K562 (cell line): ENCODE results near the gene NUP188. TPM values are rescaled to one million over a fixed set of nuclear protein-coding genes. Genes with fewer than 3 reads are reported as not detected.
A peak's percentile ranks its signal among the peaks of the same experiment; 100 is the strongest.

Experiments used
- ATAC-seq: fragments of 200-7000 bp; cut with Tn5 transposase; 3 replicates; pipeline ENCODE4 v1.9.1; 2020; ENCODE audit warnings: moderate library complexity
- BruUV-seq: library from RNA; stranded (reverse); fragments of 400-500 nt; replicated peaks from 2 replicates; lab custom pipeline; 2021; lab: Mats Ljungman, UMichigan
- CTCF ChIA-PET: fragments of 300-600 bp; formaldehyde crosslinking; extraction: SDS; loops from one replicate; lab custom pipeline; 2021; ENCODE audit warnings: low intra/inter-chr PET ratio; lab: Yijun Ruan, JAX
- POLR2A ChIA-PET: fragments of 300-600, 350-650 bp; sonication (Branson Sonifier 250); formaldehyde crosslinking; extraction: SDS; loops from one replicate; lab custom pipeline; 2021; ENCODE audit warnings: antibody characterized with exemption, inconsistent platforms; lab: Yijun Ruan, JAX
- DNase-seq, 4 experiments: peaks; one replicate each; pipeline versions ENCODE4 v3.0.0 to v3.0.0-alpha.2; 2011 to 2018; ENCODE audit warnings: low spot score in 3 of 4, mixed read lengths in 3 of 4; ENCODE audit errors: extremely low read depth in 1 of 4
- FAIRE-seq: peaks from 2 replicates; lab custom pipeline; 2011; peaks lifted over from hg19 to GRCh38; lab: Jason Lieb, UNC
- H2AFZ ChIP-seq: 2 replicates; pipeline ENCODE4 v1.6.0; 2011; ENCODE audit warnings: low read depth, low read length, control low read depth, inconsistent platforms
- H3K27ac ChIP-seq: fragments of 200-600 bp; 3 replicates; pipeline ENCODE4 v1.8.0; 2011; ENCODE audit warnings: low read depth, mild to moderate bottlenecking, control low read depth, inconsistent platforms, low read length, moderate library complexity, mixed read lengths; ENCODE audit errors: extremely low read depth
- H3K27me3 ChIP-seq, 2 experiments: fragments of 300-600 bp in 1 of 2; 2 replicates in 1 of 2; 3 replicates in 1 of 2; pipeline versions ENCODE4 v1.6.0 to v1.8.0; 2011; ENCODE audit warnings: inconsistent platforms in 2 of 2, low read length in 2 of 2, mild to moderate bottlenecking in 1 of 2, mixed read lengths in 1 of 2, moderate library complexity in 1 of 2; ENCODE audit not compliant: control insufficient read depth in 2 of 2, insufficient read depth in 2 of 2
- H3K36me3 ChIP-seq: fragments of 300-600 bp; 3 replicates; pipeline ENCODE4 v1.8.0; 2011; ENCODE audit warnings: mild to moderate bottlenecking, low read length, inconsistent platforms; ENCODE audit not compliant: control insufficient read depth, insufficient read depth
- H3K4me1 ChIP-seq, 2 experiments: fragments of 200-600 bp in 1 of 2; replicated peaks in 1 of 2; 2 replicates in 1 of 2; 3 replicates in 1 of 2; pipeline versions ENCODE4 v1.5.1 to v1.8.0; 2011; ENCODE audit warnings: inconsistent platforms in 2 of 2, low read length in 2 of 2, mild to moderate bottlenecking in 1 of 2, mixed read lengths in 1 of 2, moderate library complexity in 1 of 2; ENCODE audit not compliant: control insufficient read depth in 2 of 2, insufficient read depth in 2 of 2
- H3K4me2 ChIP-seq: 2 replicates; pipeline ENCODE4 v1.6.1; 2011; ENCODE audit warnings: low read length, control low read depth, inconsistent platforms, mixed read lengths; ENCODE audit not compliant: insufficient read depth
- H3K4me3 ChIP-seq: fragments of 200-600 bp; sonication (generic), shearing (Covaris generic); 2 replicates; pipeline ENCODE4 v1.5.1; 2016; ENCODE audit warnings: control low read depth, inconsistent platforms
- H3K79me2 ChIP-seq: fragments of 200-600 bp; 3 replicates; pipeline ENCODE4 v1.8.0; 2011; ENCODE audit warnings: low read length, inconsistent platforms; ENCODE audit not compliant: control insufficient read depth, insufficient read depth
- H3K9ac ChIP-seq, 2 experiments: 2 replicates each; pipeline versions ENCODE4 v1.6.0 to v1.6.1; 2011; ENCODE audit warnings: low read depth in 2 of 2, low read length in 2 of 2, control low read depth in 1 of 2, inconsistent platforms in 1 of 2, mild to moderate bottlenecking in 1 of 2, mixed read lengths in 1 of 2; ENCODE audit not compliant: insufficient read depth in 1 of 2
- H3K9me1 ChIP-seq: one replicate; pipeline ENCODE4 v1.6.0; 2011; ENCODE audit warnings: inconsistent platforms, mild to moderate bottlenecking, low read length, moderate library complexity; ENCODE audit not compliant: control insufficient read depth, insufficient read depth
- H3K9me3 ChIP-seq: replicated peaks from 2 replicates; pipeline ENCODE4 v1.5.1; 2011; ENCODE audit warnings: low read depth, low read length, inconsistent platforms; ENCODE audit not compliant: control insufficient read depth, insufficient read depth
- H4K20me1 ChIP-seq: replicated peaks from 2 replicates; pipeline ENCODE4 v1.6.1; 2011; ENCODE audit warnings: low read length, inconsistent platforms, mixed read lengths; ENCODE audit not compliant: control insufficient read depth, insufficient read depth
- CHD1 ChIP-seq: fragments of 200-600 bp; sonication (generic); IDR thresholded peaks from one replicate; pipeline ENCODE4 v1.6.1; 2012; ENCODE audit warnings: mild to moderate bottlenecking, moderate library complexity, low read length, inconsistent platforms
- DACH1 ChIP-seq: fragments of 450-650 bp; IDR thresholded peaks from 2 replicates; pipeline ENCODE4 v1.6.1; 2018; ENCODE audit not compliant: partially characterized antibody
- DLX4 ChIP-seq: fragments of 250-450 bp; sonication (Bioruptor Pico); IDR thresholded peaks from 2 replicates; pipeline ENCODE4 v1.6.1; 2021; ENCODE audit warnings: mild to moderate bottlenecking
- DNMT1 ChIP-seq: fragments of 450-650 bp; IDR thresholded peaks from 2 replicates; pipeline ENCODE4 v1.6.1; 2016; ENCODE audit warnings: antibody characterized with exemption, mild to moderate bottlenecking
- EGR1 ChIP-seq: fragments of 450-650 bp; conservative IDR thresholded peaks from 2 replicates; pipeline ENCODE4 v1.6.1; 2017; ENCODE audit warnings: mild to moderate bottlenecking
- HDAC1 ChIP-seq, 2 experiments: fragments of 450-650 bp; IDR thresholded peaks; 2 replicates each; pipeline ENCODE4 v1.6.1; 2016 to 2017; ENCODE audit warnings: inconsistent platforms in 1 of 2, mild to moderate bottlenecking in 1 of 2, moderate library complexity in 1 of 2
- IFI16 ChIP-seq: fragments of 250-450 bp; sonication (Bioruptor Pico); IDR thresholded peaks from 2 replicates; pipeline ENCODE4 v2.1.2; 2022; ENCODE audit warnings: mild to moderate bottlenecking, inconsistent platforms
- ILK ChIP-seq: fragments of 450-650 bp; IDR thresholded peaks from 2 replicates; pipeline ENCODE4 v1.6.1; 2016; ENCODE audit warnings: missing genetic modification characterization, low read depth, mild to moderate bottlenecking, missing compliant biosample characterization, moderate library complexity, borderline replicate concordance
- KLF10 ChIP-seq: fragments of 250-450 bp; sonication (Bioruptor Pico); IDR thresholded peaks from 2 replicates; pipeline ENCODE4 v1.6.1; 2021; ENCODE audit warnings: matching md5 sums
- POLR2A ChIP-seq: fragments of 450-650 bp; conservative IDR thresholded peaks from 2 replicates; pipeline ENCODE4 v1.6.1; 2016
- RBM22 ChIP-seq: fragments of 200-400 bp; formaldehyde crosslinking; IDR thresholded peaks from 2 replicates; pipeline ENCODE4 v1.6.1; 2018; ENCODE audit warnings: low read length, low read depth; ENCODE audit not compliant: poor library complexity, severe bottlenecking
- ZNF395 ChIP-seq: fragments of 200-800 bp; sonication (Bioruptor generic); IDR thresholded peaks from 2 replicates; pipeline ENCODE4 v1.6.1; 2017; ENCODE audit warnings: missing genetic modification characterization, missing compliant biosample characterization
- WGBS: fragments of 100-300 bp; shearing (Covaris generic); methylation state at CpG from one replicate; pipeline ENCODE4 v1.1.6; 2016; ENCODE audit warnings: low coverage, mixed read lengths; ENCODE audit not compliant: insufficient coverage; ENCODE audit errors: missing lambda C conversion rate; 5-methylcytosine and 5-hydroxymethylcytosine counted together
- in situ Hi-C: fragments of 300-500 bp; cut with MboI; formaldehyde crosslinking; loops from 4 replicates; pipeline ENCODE4 v1.15.0; 2018; ENCODE audit warnings: inconsistent platforms, mixed read lengths
- intact Hi-C: fragments of 100-400 bp; cut with micrococcal nuclease; formaldehyde crosslinking; loops from 2 replicates; pipeline ENCODE4 v1.14.2; 2022
- polyA plus RNA-seq, 8 experiments: library from polyadenylated mRNA; depleted of rRNA in 4 of 8; stranded (reverse) in 5 of 8; unstranded in 3 of 8; fragments of >200 nt; fragmentation: Nextera tagmentation in 2 of 8; fragmentation: Illumina TruSeq in 1 of 8; extraction: Ambion mirVana in 2 of 8; extraction: Trizol in 1 of 8; gene quantifications; 2 replicates each; pipeline versions ENCODE4 v1.2.1 to v1.2.3, GENCODE V29; 2011 to 2014; ENCODE audit warnings: inconsistent platforms in 1 of 8, missing spikeins in 1 of 8
- total RNA-seq, 7 experiments: library from RNA; depleted of rRNA in 6 of 7; stranded (reverse); fragments of >200 nt in 6 of 7; fragmentation: Illumina TruSeq in 2 of 7; extraction: Trizol in 2 of 7; gene quantifications; 2 replicates each; pipeline versions ENCODE4 v1.2.1 to v1.2.3, GENCODE V29; 2011 to 2021; ENCODE audit warnings: low replicate concordance in 1 of 7
- TF ChIP-seq, protein P1 (sequence below): fragments of 250-450 bp; sonication (Bioruptor Pico); IDR thresholded peaks from 2 replicates; pipeline ENCODE4 v1.8.0; 2022; ENCODE audit warnings: inconsistent platforms
- TF ChIP-seq, protein P2 (sequence below): fragments of 250-450 bp; sonication (Bioruptor Pico); IDR thresholded peaks from 2 replicates; pipeline ENCODE4 v1.4.0; 2020

Gene NUP188
- total and polyA plus RNA-seq, 9 of the 15 experiments (the other 6 are each of a cell fraction or from before 2014, with no cell fraction given) = 11.7 to 135 (median 70.6) TPM

DNA sequence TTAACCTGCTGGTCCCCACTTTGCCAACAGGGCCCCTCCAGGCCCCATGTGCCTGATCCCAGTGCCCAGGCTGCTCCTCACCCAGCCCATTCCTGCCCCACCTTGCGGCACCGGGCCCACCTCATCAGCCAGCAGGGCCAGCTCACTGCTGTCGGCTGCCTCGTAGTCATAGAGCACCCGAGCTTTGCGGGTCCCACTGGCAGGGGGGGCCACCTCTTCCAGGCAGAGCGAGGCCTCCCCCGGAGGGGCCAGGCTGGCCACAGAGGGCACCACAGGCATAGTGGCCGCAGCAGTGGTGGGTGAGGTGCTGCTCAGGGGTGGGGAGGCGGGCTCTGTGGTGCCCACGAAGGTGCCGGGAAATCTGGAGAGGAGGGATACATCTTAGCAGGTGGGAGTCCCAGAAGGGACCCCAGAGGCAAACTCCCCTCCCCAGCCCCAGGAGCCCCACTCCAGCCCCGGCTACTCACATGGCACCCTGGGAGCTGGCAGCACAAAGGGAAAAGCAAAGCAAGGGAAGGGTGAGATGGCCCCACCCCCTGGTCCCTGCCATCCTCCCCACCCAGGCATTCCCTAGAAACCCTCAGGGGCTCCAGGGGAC lies 61.6 kb downstream of the NUP188 start:
- 82% methylated on average over 9 of the region's 13 CpGs for WGBS
- FAIRE-seq = no peak
- H3K4me2 ChIP-seq = no peak overlapping the region
- H4K20me1 ChIP-seq = peaks cover 17% of the 10 kb centered on the region
- no peak for DNase-seq
- H3K27me3 ChIP-seq = no peaks in the 10 kb centered on the region
- ChIA-PET CTCF (no interaction called here), POLR2A (interaction anchor here (0.8 to 3.4 kb wide), 3 partner anchors 10 to 1256 kb away, joined by 3 to 15 read pairs (median 3); no protein-coding TSS in a partner anchor)
- intact Hi-C loops = loop anchor here (5.0 kb wide), 1 partner anchor 277 kb away; no protein-coding TSS in a partner anchor
- peaks cover 93% of the 10 kb centered on the region for H3K36me3 ChIP-seq
- no peaks in the 10 kb centered on the region for H3K79me2 ChIP-seq
- no peak overlapping the region for H2AFZ ChIP-seq
- in situ Hi-C loops = no loop called here
- no peak overlapping the region for H3K4me3 ChIP-seq
- H3K9ac ChIP-seq = no peak overlapping the region
- H3K27ac ChIP-seq = no peak overlapping the region
- H3K4me1 ChIP-seq = peaks cover 0 to 53% of the 10 kb centered on the region in 2 experiments; a peak in 3 of 5 replicates
- no peaks in the 10 kb centered on the region for H3K9me1 ChIP-seq
- ATAC-seq = no peak
- no TSS peak for BruUV-seq
- no peaks in the 10 kb centered on the region for H3K9me3 ChIP-seq
- TF ChIP-seq IFI16 (CRISPR knock-in tag) (no peak), DLX4 (CRISPR knock-in tag) (no peak), DACH1 (no peak), KLF10 (CRISPR knock-in tag) (no peak), ILK (tag) (no peak), EGR1 (no peak), HDAC1 (IDR thresholded peaks at IDR 0.05) (no peak), ZNF395 (CRISPR knock-in tag) (no peak), CHD1 (no peak), POLR2A (peak; percentile 1), RBM22 (peak; percentile 73), DNMT1 (no peak)
- TF ChIP-seq, protein P1, sequence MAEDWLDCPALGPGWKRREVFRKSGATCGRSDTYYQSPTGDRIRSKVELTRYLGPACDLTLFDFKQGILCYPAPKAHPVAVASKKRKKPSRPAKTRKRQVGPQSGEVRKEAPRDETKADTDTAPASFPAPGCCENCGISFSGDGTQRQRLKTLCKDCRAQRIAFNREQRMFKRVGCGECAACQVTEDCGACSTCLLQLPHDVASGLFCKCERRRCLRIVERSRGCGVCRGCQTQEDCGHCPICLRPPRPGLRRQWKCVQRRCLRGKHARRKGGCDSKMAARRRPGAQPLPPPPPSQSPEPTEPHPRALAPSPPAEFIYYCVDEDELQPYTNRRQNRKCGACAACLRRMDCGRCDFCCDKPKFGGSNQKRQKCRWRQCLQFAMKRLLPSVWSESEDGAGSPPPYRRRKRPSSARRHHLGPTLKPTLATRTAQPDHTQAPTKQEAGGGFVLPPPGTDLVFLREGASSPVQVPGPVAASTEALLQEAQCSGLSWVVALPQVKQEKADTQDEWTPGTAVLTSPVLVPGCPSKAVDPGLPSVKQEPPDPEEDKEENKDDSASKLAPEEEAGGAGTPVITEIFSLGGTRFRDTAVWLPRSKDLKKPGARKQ = no peak
- TF ChIP-seq, protein P2, sequence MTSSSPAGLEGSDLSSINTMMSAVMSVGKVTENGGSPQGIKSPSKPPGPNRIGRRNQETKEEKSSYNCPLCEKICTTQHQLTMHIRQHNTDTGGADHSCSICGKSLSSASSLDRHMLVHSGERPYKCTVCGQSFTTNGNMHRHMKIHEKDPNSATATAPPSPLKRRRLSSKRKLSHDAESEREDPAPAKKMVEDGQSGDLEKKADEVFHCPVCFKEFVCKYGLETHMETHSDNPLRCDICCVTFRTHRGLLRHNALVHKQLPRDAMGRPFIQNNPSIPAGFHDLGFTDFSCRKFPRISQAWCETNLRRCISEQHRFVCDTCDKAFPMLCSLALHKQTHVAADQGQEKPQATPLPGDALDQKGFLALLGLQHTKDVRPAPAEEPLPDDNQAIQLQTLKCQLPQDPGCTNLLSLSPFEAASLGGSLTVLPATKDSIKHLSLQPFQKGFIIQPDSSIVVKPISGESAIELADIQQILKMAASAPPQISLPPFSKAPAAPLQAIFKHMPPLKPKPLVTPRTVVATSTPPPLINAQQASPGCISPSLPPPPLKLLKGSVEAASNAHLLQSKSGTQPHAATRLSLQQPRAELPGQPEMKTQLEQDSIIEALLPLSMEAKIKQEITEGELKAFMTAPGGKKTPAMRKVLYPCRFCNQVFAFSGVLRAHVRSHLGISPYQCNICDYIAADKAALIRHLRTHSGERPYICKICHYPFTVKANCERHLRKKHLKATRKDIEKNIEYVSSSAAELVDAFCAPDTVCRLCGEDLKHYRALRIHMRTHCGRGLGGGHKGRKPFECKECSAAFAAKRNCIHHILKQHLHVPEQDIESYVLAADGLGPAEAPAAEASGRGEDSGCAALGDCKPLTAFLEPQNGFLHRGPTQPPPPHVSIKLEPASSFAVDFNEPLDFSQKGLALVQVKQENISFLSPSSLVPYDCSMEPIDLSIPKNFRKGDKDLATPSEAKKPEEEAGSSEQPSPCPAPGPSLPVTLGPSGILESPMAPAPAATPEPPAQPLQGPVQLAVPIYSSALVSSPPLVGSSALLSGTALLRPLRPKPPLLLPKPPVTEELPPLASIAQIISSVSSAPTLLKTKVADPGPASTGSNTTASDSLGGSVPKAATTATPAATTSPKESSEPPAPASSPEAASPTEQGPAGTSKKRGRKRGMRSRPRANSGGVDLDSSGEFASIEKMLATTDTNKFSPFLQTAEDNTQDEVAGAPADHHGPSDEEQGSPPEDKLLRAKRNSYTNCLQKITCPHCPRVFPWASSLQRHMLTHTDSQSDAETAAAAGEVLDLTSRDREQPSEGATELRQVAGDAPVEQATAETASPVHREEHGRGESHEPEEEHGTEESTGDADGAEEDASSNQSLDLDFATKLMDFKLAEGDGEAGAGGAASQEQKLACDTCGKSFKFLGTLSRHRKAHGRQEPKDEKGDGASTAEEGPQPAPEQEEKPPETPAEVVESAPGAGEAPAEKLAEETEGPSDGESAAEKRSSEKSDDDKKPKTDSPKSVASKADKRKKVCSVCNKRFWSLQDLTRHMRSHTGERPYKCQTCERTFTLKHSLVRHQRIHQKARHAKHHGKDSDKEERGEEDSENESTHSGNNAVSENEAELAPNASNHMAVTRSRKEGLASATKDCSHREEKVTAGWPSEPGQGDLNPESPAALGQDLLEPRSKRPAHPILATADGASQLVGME (CRISPR knock-in tag) = no peak
